ENCODE measurements around the gene GADD45B.

GRCh38 chr19:2488405-2488941 lies 12.5 kb downstream of the GADD45B start:
- TF ChIP-seq CTCF (conservative IDR thresholded peaks at IDR 0.05; ENCODE audit: low read depth, low read length): no peak
- no peak for TF ChIP-seq EZH2 (IDR thresholded peaks at IDR 0.05; ENCODE audit: borderline replicate concordance, low read depth, low read length, poor library complexity, severe bottlenecking)

Measured in A673 (cell line).